Karpas-422 (cell line): ENCODE measurements around the gene SLC39A11. TPM values are rescaled to one million over a fixed set of nuclear protein-coding genes. Genes with fewer than 3 reads are reported as not detected.
"Not testable (repeated sequence)": the region's sequence is repeated elsewhere in the genome, so short reads cannot be mapped to it uniquely, and the experiment has no call there.

ENCODE experiments used
- DNase-seq: peaks from one replicate; pipeline ENCODE4 v3.0.0-alpha.2; 2015
- H2AFZ ChIP-seq: fragments of 200-600 bp; sonication (generic); 2 replicates; pipeline ENCODE4 v1.6.1; 2014; ENCODE audit warnings: antibody characterized with exemption, low read length, mixed read lengths
- H3K27ac ChIP-seq: fragments of 200-600 bp; sonication (generic); 2 replicates; pipeline ENCODE4 v1.5.1; 2014; ENCODE audit warnings: mild to moderate bottlenecking, low read length, moderate library complexity
- H3K27me3 ChIP-seq: fragments of 200-600 bp; sonication (generic); 2 replicates; pipeline ENCODE4 v1.6.1; 2014; ENCODE audit warnings: low read length, mixed read lengths
- H3K36me3 ChIP-seq: fragments of 200-600 bp; sonication (generic); 2 replicates; pipeline ENCODE4 v1.6.1; 2014; ENCODE audit warnings: low read length, mixed read lengths; ENCODE audit not compliant: insufficient read depth
- H3K4me1 ChIP-seq: fragments of 200-600 bp; sonication (generic); 2 replicates; pipeline ENCODE4 v1.6.1; 2014; ENCODE audit warnings: mild to moderate bottlenecking, low read length, mixed read lengths
- H3K4me2 ChIP-seq: fragments of 200-600 bp; sonication (generic); 2 replicates; pipeline ENCODE4 v1.6.1; 2014; ENCODE audit warnings: low read length, low read depth, mild to moderate bottlenecking; ENCODE audit not compliant: poor library complexity, severe bottlenecking
- H3K4me3 ChIP-seq: fragments of 200-600 bp; sonication (generic); 2 replicates; pipeline ENCODE4 v1.5.1; 2014; ENCODE audit warnings: mild to moderate bottlenecking, antibody characterized with exemption, low read length, mixed read lengths
- H3K79me2 ChIP-seq: fragments of 200-600 bp; sonication (generic); 2 replicates; pipeline ENCODE4 v1.6.1; 2014; ENCODE audit warnings: mild to moderate bottlenecking, low read length, mixed read lengths
- H3K9ac ChIP-seq: fragments of 200-600 bp; sonication (generic); 2 replicates; pipeline ENCODE4 v1.6.0; 2014; ENCODE audit warnings: low read length
- H3K9me2 ChIP-seq: fragments of 200-600 bp; sonication (generic), shearing (Covaris generic); replicated peaks from 2 replicates; pipeline ENCODE4 v1.6.0; 2014; ENCODE audit warnings: mild to moderate bottlenecking, low read length, moderate library complexity; ENCODE audit not compliant: insufficient read depth
- H3K9me3 ChIP-seq: fragments of 300-700, 200-600 bp; sonication (generic); 2 replicates; pipeline ENCODE4 v1.6.1; 2014; ENCODE audit warnings: low read length, mixed read lengths
- H4K20me1 ChIP-seq: fragments of 200-600 bp; sonication (generic); 2 replicates; pipeline ENCODE4 v1.6.1; 2014; ENCODE audit warnings: mild to moderate bottlenecking, antibody characterized with exemption, low read length, low read depth; ENCODE audit not compliant: insufficient read depth
- total RNA-seq: library from RNA; depleted of rRNA; stranded (reverse); fragments of >200 nt; shearing (Covaris generic); gene quantifications from 2 replicates; pipeline ENCODE4 v1.2.3, GENCODE V29; 2014; ENCODE audit warnings: low replicate concordance

The SLC39A11 gene
- total RNA-seq, 1 experiment from 2014 or later = 49.6 TPM

DNA sequence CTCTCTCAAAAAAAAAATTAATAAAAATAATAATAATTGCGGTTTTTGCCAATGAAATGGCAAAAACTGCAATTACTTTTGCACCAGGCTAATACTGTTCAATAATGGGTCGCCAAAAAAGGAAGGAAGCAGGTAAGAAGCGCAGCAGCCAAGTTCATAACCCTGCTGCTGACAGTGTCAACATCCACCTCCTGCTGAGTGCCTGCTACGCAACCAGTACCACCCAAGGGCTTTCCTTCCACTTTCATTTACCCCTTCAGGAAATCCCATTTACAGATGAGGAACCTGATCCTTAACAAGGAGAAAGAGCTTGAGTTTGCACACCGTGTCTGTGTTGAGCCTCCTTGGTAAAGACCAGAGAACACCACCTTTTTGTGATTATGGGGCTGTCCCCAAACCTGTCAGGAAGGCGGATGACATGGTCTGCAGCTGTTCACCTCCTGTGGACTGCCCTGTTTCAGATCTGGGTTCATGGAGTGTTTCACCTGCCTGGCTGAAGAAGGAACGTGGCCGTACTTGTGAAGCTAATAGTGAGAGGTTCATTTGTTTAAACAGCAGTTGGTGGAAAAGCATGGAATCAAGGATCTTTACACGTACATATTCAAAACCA is 378.0 kb downstream of the SLC39A11 start:
- DNase-seq = no peak
- H3K9me3 ChIP-seq = no peaks in the 10 kb centered on the region; the same call in 1 of the 2 replicates
- H3K4me3 ChIP-seq = no peak overlapping the region
- H2AFZ ChIP-seq = no peak overlapping the region
- no peaks in the 10 kb centered on the region for H4K20me1 ChIP-seq
- H3K36me3 ChIP-seq = peaks cover 32% of the 10 kb centered on the region
- H3K27ac ChIP-seq = no peak overlapping the region
- H3K4me1 ChIP-seq = no peaks in the 10 kb centered on the region
- H3K79me2 ChIP-seq = no peaks in the 10 kb centered on the region
- no peaks in the 10 kb centered on the region for H3K9me2 ChIP-seq
- H3K4me2 ChIP-seq = no peak overlapping the region
- H3K9ac ChIP-seq = no peak overlapping the region
- no peaks in the 10 kb centered on the region for H3K27me3 ChIP-seq

DNA sequence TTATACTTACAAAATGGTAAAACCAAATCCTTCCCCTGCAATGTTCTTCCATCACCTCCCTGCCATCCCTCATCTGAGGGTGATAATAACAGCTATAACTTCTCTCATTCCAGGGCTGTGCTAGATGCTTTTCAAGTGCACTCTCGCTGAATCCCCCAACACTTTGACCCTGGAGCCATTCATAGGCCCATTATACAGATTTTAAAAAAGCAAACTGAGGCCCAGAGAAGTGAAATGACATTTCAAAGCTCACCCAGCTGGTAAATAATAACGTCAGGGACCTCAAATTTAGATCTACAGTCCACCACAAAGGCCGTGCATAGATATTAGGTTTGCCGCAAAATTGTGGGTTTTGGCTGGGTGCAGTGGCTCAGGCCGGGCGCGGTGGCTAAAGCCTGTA is 378.8 kb downstream of the SLC39A11 start:
- DNase-seq = no peak
- no peak overlapping the region for H3K27ac ChIP-seq
- no peaks in the 10 kb centered on the region; the same call in 1 of the 2 replicates for H3K9me3 ChIP-seq
- H3K9me2 ChIP-seq = no peaks in the 10 kb centered on the region
- H2AFZ ChIP-seq = no peak overlapping the region
- no peak overlapping the region for H3K4me3 ChIP-seq
- no peaks in the 10 kb centered on the region for H3K27me3 ChIP-seq
- H3K9ac ChIP-seq = no peak overlapping the region
- H3K36me3 ChIP-seq = peaks cover 32% of the 10 kb centered on the region
- H4K20me1 ChIP-seq = no peaks in the 10 kb centered on the region
- no peaks in the 10 kb centered on the region for H3K79me2 ChIP-seq
- H3K4me1 ChIP-seq = no peaks in the 10 kb centered on the region
- no peak overlapping the region for H3K4me2 ChIP-seq

- Histone ChIP-seq H3K27ac (no peak overlapping the region), H3K4me3 (no peak overlapping the region), H3K27me3 (no peaks in the 10 kb centered on the region), H3K9ac (no peak overlapping the region), H3K4me2 (no peak overlapping the region), H3K4me1 (no peaks in the 10 kb centered on the region), H3K36me3 (peaks cover 32% of the 10 kb centered on the region), H4K20me1 (no peaks in the 10 kb centered on the region), H2AFZ (no peak overlapping the region), H3K79me2 (no peaks in the 10 kb centered on the region), H3K9me2 (no peaks in the 10 kb centered on the region), H3K9me3 (no peaks in the 10 kb centered on the region; the same call in 1 of the 2 replicates)
- DNase-seq = no peak
These were observed 380.8 kb downstream of the SLC39A11 start for GRCh38 chr17:72711521-72712310.

DNA sequence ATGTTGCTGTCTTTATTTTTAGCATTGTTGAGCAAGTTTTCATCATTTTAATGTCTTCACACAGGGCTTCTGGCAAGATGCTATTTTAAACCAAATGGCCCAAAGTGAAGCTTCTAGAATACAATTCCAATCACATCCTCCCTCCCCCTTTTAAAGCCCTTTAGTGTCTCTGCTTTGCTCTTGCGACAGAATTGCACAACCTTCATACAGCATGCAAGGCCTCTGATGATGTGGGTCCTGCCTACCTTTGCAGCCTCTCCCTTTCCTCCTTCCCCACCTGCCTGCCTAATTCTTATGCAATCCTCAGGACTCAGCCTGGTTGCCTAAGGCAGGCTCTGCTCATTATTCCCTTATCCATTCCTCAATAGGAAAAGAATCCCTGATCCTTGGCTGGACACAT is 381.7 kb downstream of the SLC39A11 start:
- Histone ChIP-seq H3K27me3 (no peaks in the 10 kb centered on the region), H3K4me2 (no peak overlapping the region), H3K27ac (no peak overlapping the region), H3K9me2 (no peaks in the 10 kb centered on the region), H3K79me2 (no peaks in the 10 kb centered on the region), H4K20me1 (no peaks in the 10 kb centered on the region), H3K9me3 (no peaks in the 10 kb centered on the region; the same call in 1 of the 2 replicates), H3K36me3 (peaks cover 32% of the 10 kb centered on the region), H3K4me1 (no peaks in the 10 kb centered on the region), H2AFZ (no peak overlapping the region), H3K4me3 (no peak overlapping the region), H3K9ac (no peak overlapping the region)
- no peak for DNase-seq

- Histone ChIP-seq H3K9me3 (no peaks in the 10 kb centered on the region; the same call in 1 of the 2 replicates), H3K79me2 (no peaks in the 10 kb centered on the region)
These were observed 382.3 kb downstream of the SLC39A11 start for GRCh38 chr17:72710202-72710601.

GRCh38 chr17:72708682-72709081 is 383.8 kb downstream of the SLC39A11 start:
- H3K27ac ChIP-seq, H3K4me3 ChIP-seq: not testable (repeated sequence)
- peaks cover 22% of the 10 kb centered on the region for H3K36me3 ChIP-seq

More at GRCh38 chr17:72710202-72710601, 382.3 kb downstream of the SLC39A11 start:
- no peak for DNase-seq
- H3K9me2 ChIP-seq = no peaks in the 10 kb centered on the region
- no peaks in the 10 kb centered on the region for H4K20me1 ChIP-seq
- H2AFZ ChIP-seq = no peak overlapping the region
- peaks cover 29% of the 10 kb centered on the region for H3K36me3 ChIP-seq
- no peaks in the 10 kb centered on the region for H3K27me3 ChIP-seq
- H3K9ac ChIP-seq = no peak overlapping the region
- no peak overlapping the region for H3K4me2 ChIP-seq
- H3K27ac ChIP-seq = no peak overlapping the region
- no peaks in the 10 kb centered on the region for H3K4me1 ChIP-seq
- H3K4me3 ChIP-seq = no peak overlapping the region

GRCh38 chr17:72707881-72708280 is 384.6 kb downstream of the SLC39A11 start:
- Histone ChIP-seq H3K4me3 (no peak overlapping the region), H3K36me3 (peaks cover 17% of the 10 kb centered on the region), H3K9ac (no peak overlapping the region), H2AFZ (no peak overlapping the region), H3K27me3 (no peaks in the 10 kb centered on the region), H3K79me2 (0 out of 2 replicates have a peak, but pooled peaks cover 3% of the 10 kb centered on the region), H4K20me1 (no peaks in the 10 kb centered on the region), H3K9me2 (no peaks in the 10 kb centered on the region), H3K4me2 (no peak overlapping the region), H3K9me3 (no peaks in the 10 kb centered on the region; the same call in 1 of the 2 replicates), H3K4me1 (peaks cover 17% of the 10 kb centered on the region), H3K27ac (no peak overlapping the region)
- DNase-seq = no peak

More at GRCh38 chr17:72708682-72709081, 383.8 kb downstream of the SLC39A11 start:
- not testable (repeated sequence) for H3K9me2 ChIP-seq, H2AFZ ChIP-seq, H3K4me1 ChIP-seq, H3K27me3 ChIP-seq, H4K20me1 ChIP-seq, H3K4me2 ChIP-seq, H3K79me2 ChIP-seq, H3K9ac ChIP-seq, DNase-seq, H3K9me3 ChIP-seq

DNA sequence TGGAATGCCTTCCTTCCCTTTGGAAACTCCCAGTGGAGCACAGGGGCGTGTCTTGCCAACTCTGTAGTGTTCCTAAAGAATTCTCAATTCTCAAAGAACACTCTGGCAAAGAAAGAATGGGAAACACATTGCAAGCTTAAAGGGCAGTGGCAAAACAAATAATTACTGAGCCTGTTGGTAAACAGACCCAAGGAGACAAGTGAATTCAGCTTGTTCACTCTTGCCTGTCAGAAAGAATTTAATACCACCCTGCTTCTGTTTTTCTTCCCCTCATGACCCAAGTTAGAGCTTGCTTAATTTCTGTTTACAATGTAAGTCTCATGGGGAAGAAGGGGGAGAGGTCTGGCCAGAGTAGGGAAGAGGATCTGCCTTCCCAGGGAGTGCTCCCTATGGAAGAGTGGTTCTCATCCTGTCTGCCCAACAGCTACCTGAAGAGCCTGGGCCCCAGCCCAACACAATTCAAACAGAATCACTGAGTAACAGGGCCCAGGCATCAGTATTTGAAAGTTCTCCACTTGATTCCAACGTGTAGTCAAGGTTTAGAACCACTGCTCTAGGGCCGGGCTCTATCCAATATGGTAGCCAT is 386.0 kb downstream of the SLC39A11 start:
- H3K79me2 ChIP-seq = 0 out of 2 replicates have a peak, but pooled peaks cover 3% of the 10 kb centered on the region
- H3K4me2 ChIP-seq = no peak overlapping the region
- H3K9me2 ChIP-seq = no peaks in the 10 kb centered on the region
- H3K9me3 ChIP-seq = no peaks in the 10 kb centered on the region; the same call in 1 of the 2 replicates
- H3K36me3 ChIP-seq = 0 out of 2 replicates have a peak, but pooled peaks cover 3% of the 10 kb centered on the region
- no peak overlapping the region for H3K27ac ChIP-seq
- peaks cover 17% of the 10 kb centered on the region for H3K4me1 ChIP-seq
- H2AFZ ChIP-seq = no peak overlapping the region
- no peak overlapping the region for H3K4me3 ChIP-seq
- no peak for DNase-seq
- H4K20me1 ChIP-seq = no peaks in the 10 kb centered on the region
- no peaks in the 10 kb centered on the region for H3K27me3 ChIP-seq
- H3K9ac ChIP-seq = no peak overlapping the region
